Astrocyte of the spinal cord (primary cell): Measurements from ENCODE around the gene CDK2.
"Not testable (repeated sequence)": the region's sequence is repeated elsewhere in the genome, so short reads cannot be mapped to it uniquely, and the experiment has no call there.

Experiments used
- DNase-seq: peaks from one replicate; pipeline ENCODE4 v3.0.0; 2011; ENCODE audit warnings: low read depth, low spot score
- H3K4me3 ChIP-seq: 2 replicates; pipeline ENCODE4 v1.5.1; 2011; ENCODE audit warnings: low read depth, mild to moderate bottlenecking, low read length, moderate library complexity
- in situ Hi-C: cut with HindIII; loops from 2 replicates; pipeline ENCODE4 v1.10.0; 2017; ENCODE audit warnings: low sequenced_read_pairs
- TF ChIP-seq, protein P1 (sequence below): IDR thresholded peaks from 2 replicates; pipeline ENCODE4 v1.5.1; 2012; ENCODE audit warnings: low read depth, mild to moderate bottlenecking, low read length, inconsistent platforms

CDK2 gene

DNA sequence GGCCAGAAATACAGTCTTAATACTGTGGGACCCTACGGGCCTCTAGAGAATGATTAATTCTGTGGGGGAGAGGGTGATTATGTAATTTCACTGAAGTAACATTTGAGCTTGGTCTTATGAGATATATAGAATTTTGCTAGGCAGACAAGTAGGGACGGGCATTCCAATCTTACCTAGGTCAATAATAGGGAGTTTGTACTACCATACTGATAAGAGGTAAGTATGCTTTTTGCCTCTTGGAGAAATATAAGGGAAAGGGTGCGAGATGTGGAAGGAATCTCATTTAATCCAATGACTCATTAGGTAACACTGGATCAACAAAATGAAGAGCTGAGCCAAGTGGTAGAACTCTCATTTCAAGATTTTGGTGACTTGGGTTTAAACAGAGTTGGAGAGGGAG lies 12.4 kb downstream of the CDK2 start:
- TF ChIP-seq, protein P1, sequence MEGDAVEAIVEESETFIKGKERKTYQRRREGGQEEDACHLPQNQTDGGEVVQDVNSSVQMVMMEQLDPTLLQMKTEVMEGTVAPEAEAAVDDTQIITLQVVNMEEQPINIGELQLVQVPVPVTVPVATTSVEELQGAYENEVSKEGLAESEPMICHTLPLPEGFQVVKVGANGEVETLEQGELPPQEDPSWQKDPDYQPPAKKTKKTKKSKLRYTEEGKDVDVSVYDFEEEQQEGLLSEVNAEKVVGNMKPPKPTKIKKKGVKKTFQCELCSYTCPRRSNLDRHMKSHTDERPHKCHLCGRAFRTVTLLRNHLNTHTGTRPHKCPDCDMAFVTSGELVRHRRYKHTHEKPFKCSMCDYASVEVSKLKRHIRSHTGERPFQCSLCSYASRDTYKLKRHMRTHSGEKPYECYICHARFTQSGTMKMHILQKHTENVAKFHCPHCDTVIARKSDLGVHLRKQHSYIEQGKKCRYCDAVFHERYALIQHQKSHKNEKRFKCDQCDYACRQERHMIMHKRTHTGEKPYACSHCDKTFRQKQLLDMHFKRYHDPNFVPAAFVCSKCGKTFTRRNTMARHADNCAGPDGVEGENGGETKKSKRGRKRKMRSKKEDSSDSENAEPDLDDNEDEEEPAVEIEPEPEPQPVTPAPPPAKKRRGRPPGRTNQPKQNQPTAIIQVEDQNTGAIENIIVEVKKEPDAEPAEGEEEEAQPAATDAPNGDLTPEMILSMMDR = no peak

DNA sequence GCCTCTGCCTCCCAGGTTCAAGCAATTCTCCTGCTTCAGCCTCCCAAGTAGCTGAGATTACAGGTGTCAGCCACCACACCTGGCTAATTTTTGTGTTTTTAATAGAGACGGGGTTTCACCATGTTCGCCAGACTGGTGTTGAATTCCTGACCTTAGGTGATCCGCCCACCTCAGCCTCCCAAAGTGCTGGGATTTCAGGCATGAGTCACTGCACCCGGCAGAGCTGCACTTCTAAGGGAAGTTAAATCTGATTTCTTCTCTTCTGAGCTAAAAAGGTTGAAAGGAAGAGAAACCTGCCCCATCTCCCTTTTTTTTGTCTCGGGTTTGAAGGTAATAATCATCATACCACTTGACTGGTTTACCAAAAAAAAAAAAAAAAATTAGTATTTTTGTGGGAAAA lies 15.3 kb downstream of the CDK2 start:
- DNase-seq = not testable (repeated sequence)

More for the DNA sequence above, 12.4 kb downstream of the CDK2 start:
- DNase-seq = no peak
- in situ Hi-C loops = no loop called here
- H3K4me3 ChIP-seq = no peak overlapping the region

DNA sequence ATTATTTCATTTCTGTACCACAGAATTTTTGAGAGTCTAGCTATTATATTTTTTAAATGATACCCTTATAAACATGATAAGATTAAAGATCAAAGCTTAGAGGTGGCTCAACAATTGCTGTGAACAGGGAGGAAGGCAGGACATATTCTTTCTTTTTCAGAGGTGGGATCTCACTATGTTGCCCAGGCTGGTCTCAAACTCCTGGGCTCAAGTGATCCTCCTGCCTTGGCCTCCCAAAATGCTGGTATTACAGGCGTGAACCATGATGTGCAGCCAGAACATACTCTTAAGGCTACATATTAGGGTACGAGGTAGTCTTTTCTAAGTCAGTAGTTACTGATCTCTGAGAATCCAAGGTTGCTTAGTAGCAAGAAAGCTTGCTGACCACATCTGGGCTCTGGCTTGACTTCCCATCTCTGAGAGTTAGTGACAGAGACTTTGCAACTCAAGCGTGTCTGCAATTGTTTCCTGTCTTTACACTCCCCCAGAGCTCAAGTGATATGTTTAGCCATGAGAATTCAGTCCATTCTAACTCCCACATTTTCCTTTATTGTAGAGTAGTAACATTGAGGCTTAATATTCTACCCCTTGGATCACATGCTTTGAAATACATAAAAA lies 15.8 kb downstream of the CDK2 start:
- no peak overlapping the region for H3K4me3 ChIP-seq
- no peak for DNase-seq
- TF ChIP-seq, protein P1 = no peak
- in situ Hi-C loops = no loop called here

More for the DNA sequence above, 15.3 kb downstream of the CDK2 start:
- in situ Hi-C loops, H3K4me3 ChIP-seq: not testable (repeated sequence)

DNA sequence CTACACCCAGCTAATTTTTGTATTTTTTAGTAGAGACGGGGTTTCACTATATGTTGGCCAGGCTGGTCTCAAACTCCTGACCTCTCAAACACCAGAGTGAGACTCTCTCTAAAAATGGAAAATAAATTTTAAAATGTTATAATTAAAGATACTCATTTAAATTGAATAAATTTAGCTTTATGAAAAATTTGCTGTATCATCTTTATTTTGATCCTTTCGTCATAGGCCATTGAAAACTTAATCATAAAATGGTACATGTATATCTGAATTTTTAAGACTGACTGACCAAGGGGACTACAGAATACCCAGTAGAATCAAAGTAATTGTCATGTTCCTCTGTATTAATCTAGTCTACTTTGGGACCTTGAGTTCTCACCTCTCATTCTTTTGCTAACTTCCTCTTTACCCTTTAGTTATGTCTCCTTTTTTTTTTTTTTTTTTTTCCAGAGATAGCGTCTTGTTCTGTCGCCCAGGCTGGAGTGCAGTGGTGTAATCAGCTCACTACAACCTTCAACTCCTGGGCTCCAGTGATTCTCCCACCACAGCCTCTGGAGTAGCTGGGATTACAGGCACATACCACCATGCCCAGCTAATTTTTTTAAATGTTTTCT lies 16.7 kb downstream of the CDK2 start:
- TF ChIP-seq, protein P1 = no peak
- no peak for DNase-seq
- in situ Hi-C loops = no loop called here
- no peak overlapping the region for H3K4me3 ChIP-seq

DNA sequence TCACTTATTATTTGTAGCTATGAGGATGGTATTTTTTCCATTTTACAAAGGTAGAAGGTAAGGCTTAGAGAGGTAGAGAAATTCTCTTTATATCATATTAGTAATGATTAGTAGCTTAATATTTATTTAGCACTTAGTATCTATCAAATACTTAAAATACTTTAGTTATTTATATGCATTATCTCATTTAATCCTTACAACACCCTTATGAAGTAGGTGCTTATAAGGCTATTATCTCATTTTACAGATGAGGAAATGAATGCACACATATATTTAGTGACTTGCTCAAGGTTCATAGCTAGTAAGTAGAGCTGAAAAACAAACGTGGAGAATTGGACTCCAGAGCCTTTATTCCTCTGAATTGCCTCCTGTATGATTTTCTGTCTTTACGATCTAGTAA lies 18.2 kb downstream of the CDK2 start:
- in situ Hi-C loops = no loop called here
- no peak overlapping the region for H3K4me3 ChIP-seq
- DNase-seq = no peak
- TF ChIP-seq, protein P1 = no peak

DNA sequence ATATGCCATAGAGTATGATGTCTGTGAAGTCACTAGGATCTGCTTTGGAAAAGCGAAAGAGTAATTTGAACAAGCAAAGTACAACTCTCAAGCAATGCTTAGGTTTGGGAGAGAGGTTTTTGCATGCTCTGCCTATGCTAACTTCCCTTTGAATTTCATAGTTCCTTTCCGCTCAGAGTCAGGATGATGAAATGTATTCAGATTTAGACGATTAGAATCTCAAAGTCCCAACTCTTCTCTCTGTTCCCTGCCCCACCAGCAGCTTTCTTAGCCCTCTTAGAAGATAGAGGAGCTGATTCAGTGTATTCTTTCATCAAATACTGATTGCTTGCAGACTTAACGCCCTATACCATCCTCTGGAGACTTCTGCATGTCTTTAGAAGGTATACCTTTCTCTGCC lies 18.7 kb downstream of the CDK2 start:
- in situ Hi-C loops = no loop called here
- DNase-seq = no peak
- no peak overlapping the region for H3K4me3 ChIP-seq
- TF ChIP-seq, protein P1 = no peak

DNA sequence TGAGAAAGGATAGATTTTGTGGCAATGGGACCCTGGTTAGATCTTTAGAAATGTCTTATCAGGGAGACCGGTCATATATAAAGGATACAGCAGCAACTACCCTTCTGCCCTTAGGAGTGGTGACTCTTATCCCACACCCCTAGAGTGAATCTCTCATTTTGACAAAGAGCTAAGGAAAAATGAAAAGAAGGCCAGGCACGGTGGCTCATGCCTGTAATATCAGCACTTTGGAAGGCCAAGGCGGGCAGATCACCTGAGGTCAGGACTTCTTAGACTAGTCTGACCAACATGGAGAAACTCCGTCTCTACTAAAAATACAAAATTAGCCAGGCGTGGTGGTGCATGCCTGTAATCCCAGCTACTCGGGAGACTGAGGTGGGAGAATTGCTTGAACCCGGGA lies 19.3 kb downstream of the CDK2 start:
- DNase-seq, in situ Hi-C loops: not testable (repeated sequence)

More for the DNA sequence above, 19.3 kb downstream of the CDK2 start:
- H3K4me3 ChIP-seq = not testable (repeated sequence)
